Activated CD8-positive, alpha-beta memory T cell treated with anti-CD3 and anti-CD28 coated beads, Interleukin-2, amount 10 ng/mL, durations not matched to agents 7 days and 5 days (primary cell): ENCODE results near the gene ZDHHC5. TPM values are rescaled to one million over a fixed set of nuclear protein-coding genes. Genes with fewer than 3 reads are reported as not detected.

Experiments used
- ATAC-seq: fragments of 150-1000 bp; cut with Tn5 transposase; one replicate; pipeline ENCODE4 v1.10.0; 2021; ENCODE audit warnings: moderate library complexity
- CTCF ChIA-PET: fragments of 350-600 bp; sonication (Branson Sonifier 250); formaldehyde crosslinking; loops from one replicate; lab custom pipeline; 2021; ENCODE audit warnings: antibody characterized with exemption; lab: Charles Lee
- DNase-seq: peaks from one replicate; pipeline ENCODE4 v3.0.0-alpha.2; 2020
- H3K27ac Mint-ChIP-seq: one replicate; pipeline ENCODE4 v1.8.0; 2021; ENCODE audit warnings: mild to moderate bottlenecking, mixed read lengths
- H3K27me3 Mint-ChIP-seq: one replicate; pipeline ENCODE4 v1.8.0; 2021; ENCODE audit warnings: mixed read lengths
- H3K36me3 Mint-ChIP-seq: one replicate; pipeline ENCODE4 v1.8.0; 2021; ENCODE audit warnings: mild to moderate bottlenecking, mixed read lengths
- H3K4me1 Mint-ChIP-seq: one replicate; pipeline ENCODE4 v1.8.0; 2021; ENCODE audit warnings: mixed read lengths
- H3K4me3 Mint-ChIP-seq: one replicate; pipeline ENCODE4 v1.8.0; 2021; ENCODE audit warnings: mild to moderate bottlenecking, moderate library complexity, mixed read lengths
- H3K9me3 Mint-ChIP-seq: one replicate; pipeline ENCODE4 v1.8.0; 2022; ENCODE audit warnings: low read depth, mixed read lengths
- total RNA-seq, 2 experiments: library from RNA; stranded (reverse); gene quantifications; one replicate each; pipeline ENCODE4 v1.2.3, GENCODE V29; 2021

Gene ZDHHC5
- total RNA-seq, 2 experiments from 2014 or later, result 74.5 to 75.9 TPM

- Mint-ChIP-seq H3K27me3 (peaks cover 47% of the 10 kb centered on the region), H3K4me3 (peak overlapping the region; percentile 80), H3K27ac (no peak overlapping the region), H3K9me3 (no peaks in the 10 kb centered on the region), H3K4me1 (peaks cover 13% of the 10 kb centered on the region), H3K36me3 (no peaks in the 10 kb centered on the region)
- no peak for ATAC-seq
- DNase-seq, result no peak
- CTCF ChIA-PET, result interaction anchor here (6.2 to 10.0 kb wide), 2 partner anchors 66 to 180 kb away, joined by 29 to 267 read pairs; partner anchors contain the start of gene UBE2L6
Observed at GRCh38 chr11:57637626-57638004, 30.3 kb upstream of the ZDHHC5 start.

GRCh38 chr11:57638005-57638781 lies 29.7 kb upstream of the ZDHHC5 start:
- peaks cover 48% of the 10 kb centered on the region for H3K27me3 Mint-ChIP-seq
- H3K9me3 Mint-ChIP-seq, result no peaks in the 10 kb centered on the region
- no peak overlapping the region for H3K27ac Mint-ChIP-seq
- CTCF ChIA-PET, result interaction anchor here (0.8 to 10.0 kb wide), 7 partner anchors 10 to 181 kb away, joined by 3 to 267 read pairs (median 9); partner anchors contain the start of gene UBE2L6
- peaks cover 13% of the 10 kb centered on the region for H3K4me1 Mint-ChIP-seq
- no peaks in the 10 kb centered on the region for H3K36me3 Mint-ChIP-seq
- H3K4me3 Mint-ChIP-seq, result peak overlapping the region; percentile 80
- no peak for DNase-seq
- ATAC-seq, result peak; percentile 54

GRCh38 chr11:57638811-57639320 lies 29.0 kb upstream of the ZDHHC5 start:
- CTCF ChIA-PET, result interaction anchor here (0.8 to 10.0 kb wide), 8 partner anchors 8 to 181 kb away, joined by 3 to 267 read pairs (median 8); partner anchors contain the start of gene UBE2L6
- Mint-ChIP-seq H3K27ac (no peak overlapping the region), H3K27me3 (peaks cover 48% of the 10 kb centered on the region), H3K4me3 (peak overlapping the region; percentile 80), H3K4me1 (peaks cover 13% of the 10 kb centered on the region), H3K9me3 (no peaks in the 10 kb centered on the region), H3K36me3 (no peaks in the 10 kb centered on the region)
- ATAC-seq, result peak; percentile 25
- DNase-seq, result no peak

GRCh38 chr11:57639321-57640067 lies 28.4 kb upstream of the ZDHHC5 start:
- ATAC-seq (peak; percentile 6), DNase-seq (no peak)
- H3K4me3 Mint-ChIP-seq, result peak overlapping the region; percentile 80
- H3K36me3 Mint-ChIP-seq, result no peaks in the 10 kb centered on the region
- H3K27ac Mint-ChIP-seq, result no peak overlapping the region
- H3K27me3 Mint-ChIP-seq, result peaks cover 44% of the 10 kb centered on the region
- H3K4me1 Mint-ChIP-seq, result peaks cover 13% of the 10 kb centered on the region
- CTCF ChIA-PET, result interaction anchor here (0.8 to 10.0 kb wide), 14 partner anchors 9 to 207 kb away, joined by 3 to 267 read pairs (median 4); partner anchors contain the start of genes RTN4RL2 and UBE2L6
- no peaks in the 10 kb centered on the region for H3K9me3 Mint-ChIP-seq

GRCh38 chr11:57640068-57640800 lies 27.7 kb upstream of the ZDHHC5 start:
- CTCF ChIA-PET, result interaction anchor here (1.2 to 10.0 kb wide), 18 partner anchors 8 to 208 kb away, joined by 3 to 267 read pairs (median 8); partner anchors contain the start of genes RTN4RL2 and UBE2L6
- Mint-ChIP-seq H3K4me3 (no peak overlapping the region), H3K27me3 (peaks cover 43% of the 10 kb centered on the region), H3K9me3 (no peaks in the 10 kb centered on the region), H3K4me1 (peaks cover 13% of the 10 kb centered on the region), H3K27ac (no peak overlapping the region), H3K36me3 (no peaks in the 10 kb centered on the region)
- ATAC-seq (no peak), DNase-seq (no peak)

- ATAC-seq (peak; percentile 46), DNase-seq (no peak)
- Mint-ChIP-seq H3K9me3 (no peaks in the 10 kb centered on the region), H3K4me3 (no peak overlapping the region), H3K27me3 (peaks cover 51% of the 10 kb centered on the region), H3K4me1 (peaks cover 19% of the 10 kb centered on the region), H3K36me3 (no peaks in the 10 kb centered on the region), H3K27ac (no peak overlapping the region)
- CTCF ChIA-PET, result interaction anchor here (0.9 to 10.0 kb wide), 20 partner anchors 9 to 298 kb away, joined by 3 to 267 read pairs (median 5); partner anchors contain the start of genes SELENOH and UBE2L6
Observed at GRCh38 chr11:57641011-57641807, 26.7 kb upstream of the ZDHHC5 start.

GRCh38 chr11:57643802-57644201 lies 24.1 kb upstream of the ZDHHC5 start:
- H3K27me3 Mint-ChIP-seq, result peaks cover 62% of the 10 kb centered on the region
- H3K4me1 Mint-ChIP-seq, result peaks cover 25% of the 10 kb centered on the region
- H3K9me3 Mint-ChIP-seq, result no peaks in the 10 kb centered on the region
- no peak overlapping the region for H3K4me3 Mint-ChIP-seq
- DNase-seq (no peak), ATAC-seq (no peak)
- CTCF ChIA-PET, result interaction anchor here (0.9 to 10.0 kb wide), 32 partner anchors 9 to 310 kb away, joined by 3 to 267 read pairs (median 5); partner anchors contain the start of genes CLP1, RTN4RL2, SELENOH and SSRP1
- H3K36me3 Mint-ChIP-seq, result no peaks in the 10 kb centered on the region
- H3K27ac Mint-ChIP-seq, result no peak overlapping the region

GRCh38 chr11:57644748-57645688 lies 22.9 kb upstream of the ZDHHC5 start:
- Mint-ChIP-seq H3K27ac (no peak overlapping the region), H3K4me3 (no peak overlapping the region), H3K4me1 (peaks cover 33% of the 10 kb centered on the region), H3K36me3 (no peaks in the 10 kb centered on the region), H3K27me3 (peaks cover 64% of the 10 kb centered on the region), H3K9me3 (no peaks in the 10 kb centered on the region)
- CTCF ChIA-PET, result interaction anchor here (0.5 to 10.0 kb wide), 42 partner anchors 9 to 319 kb away, joined by 3 to 267 read pairs (median 4); partner anchors contain the start of genes CLP1, RTN4RL2, SELENOH and SMTNL1
- peak; percentile 90 for DNase-seq
- peak; percentile 83 for ATAC-seq

GRCh38 chr11:57645689-57646085 lies 22.2 kb upstream of the ZDHHC5 start:
- Mint-ChIP-seq H3K9me3 (no peaks in the 10 kb centered on the region), H3K27ac (no peak overlapping the region), H3K36me3 (no peaks in the 10 kb centered on the region), H3K4me1 (peaks cover 36% of the 10 kb centered on the region), H3K27me3 (peaks cover 64% of the 10 kb centered on the region), H3K4me3 (no peak overlapping the region)
- DNase-seq, result no peak
- CTCF ChIA-PET, result interaction anchor here (1.0 to 10.0 kb wide), 10 partner anchors 8 to 310 kb away, joined by 3 to 267 read pairs (median 15); partner anchors contain the start of genes CLP1, RTN4RL2, SSRP1 and UBE2L6
- ATAC-seq, result no peak

GRCh38 chr11:57646194-57646798 lies 21.6 kb upstream of the ZDHHC5 start:
- ATAC-seq (no peak), DNase-seq (no peak)
- H3K27me3 Mint-ChIP-seq, result peaks cover 60% of the 10 kb centered on the region
- H3K27ac Mint-ChIP-seq, result no peak overlapping the region
- no peaks in the 10 kb centered on the region for H3K9me3 Mint-ChIP-seq
- CTCF ChIA-PET, result interaction anchor here (1.0 to 10.0 kb wide), 6 partner anchors 11 to 153 kb away, joined by 3 to 267 read pairs (median 4); partner anchors contain the start of genes CLP1 and UBE2L6
- H3K36me3 Mint-ChIP-seq, result no peaks in the 10 kb centered on the region
- H3K4me1 Mint-ChIP-seq, result peaks cover 38% of the 10 kb centered on the region
- H3K4me3 Mint-ChIP-seq, result no peak overlapping the region
